ENCODE results near the gene SPNS2. TPM values are rescaled to one million over a fixed set of nuclear protein-coding genes. Genes with fewer than 3 reads are reported as not detected.

Gene SPNS2
- total RNA-seq, 1 experiment from 2014 or later, result 1.6 TPM

- Histone ChIP-seq H2AFZ (ENCODE audit: low read depth, low read length, poor library complexity, severe bottlenecking) (no peak overlapping the region), H3K4me3 (replicated peaks in 1 of 2; ENCODE audit: low read depth in 1 of 2, low read length in 2 of 2) (no peak overlapping the region), H3K9ac (ENCODE audit: low read length) (no peak overlapping the region), H3K79me2 (ENCODE audit: insufficient read depth, low read length) (no peaks in the 10 kb centered on the region), H3K9me2 (ENCODE audit: insufficient read depth) (no peaks in the 10 kb centered on the region), H3K27ac (ENCODE audit: low read depth, low read length) (no peak overlapping the region), H3K9me3 (ENCODE audit: control insufficient read depth in 1 of 2, insufficient read depth in 1 of 2, low read depth in 1 of 2, low read length in 2 of 2) (no peaks in the 10 kb centered on the region), H3K36me3 (ENCODE audit: control insufficient read depth in 1 of 2, insufficient read depth in 2 of 2, low read length in 2 of 2) (no peaks in the 10 kb centered on the region), H3K4me1 (ENCODE audit: control insufficient read depth in 1 of 2, insufficient read depth in 2 of 2, low read length in 2 of 2) (peaks cover 6 to 10% of the 10 kb centered on the region in 2 experiments; a peak in 3 of 4 replicates), H3K27me3 (ENCODE audit: insufficient read depth, low read length) (no peaks in the 10 kb centered on the region), H4K20me1 (ENCODE audit: insufficient read depth) (no peaks in the 10 kb centered on the region), H3K4me2 (ENCODE audit: low read length) (no peak overlapping the region)
- TF ChIP-seq ZFX (IDR thresholded peaks at IDR 0.05), result no peak
- TF ChIP-seq ZNF274 (IDR thresholded peaks at IDR 0.05; ENCODE audit: low read depth, low read length), result no peak
- no peak for TF ChIP-seq FOSL1 (IDR thresholded peaks at IDR 0.05; ENCODE audit: low read depth)
- TF ChIP-seq, protein P1, sequence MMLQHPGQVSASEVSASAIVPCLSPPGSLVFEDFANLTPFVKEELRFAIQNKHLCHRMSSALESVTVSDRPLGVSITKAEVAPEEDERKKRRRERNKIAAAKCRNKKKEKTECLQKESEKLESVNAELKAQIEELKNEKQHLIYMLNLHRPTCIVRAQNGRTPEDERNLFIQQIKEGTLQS (IDR thresholded peaks at IDR 0.05), result no peak
- TF ChIP-seq SIN3A (IDR thresholded peaks at IDR 0.05; ENCODE audit: low read depth), result no peak
- no peak for TF ChIP-seq POLR2A (IDR thresholded peaks at IDR 0.05; ENCODE audit: borderline replicate concordance, extremely low read depth, insufficient read depth, insufficient read length)
- no peak for TF ChIP-seq RAD21 (IDR thresholded peaks at IDR 0.05; ENCODE audit: low read depth)
- TF ChIP-seq CEBPB (IDR thresholded peaks at IDR 0.05; ENCODE audit: low read depth), result no peak
- no peak for TF ChIP-seq SP1 (IDR thresholded peaks at IDR 0.05; ENCODE audit: low read depth)
- BruUV-seq (replicated peaks), result no TSS peak
- RAD21 ChIA-PET (ENCODE audit: low non-redundant PET in 1 of 2, low total read pairs in 2 of 2, uncharacterized antibody in 2 of 2, unreplicated experiment in 2 of 2), result interaction anchor here in 1 of 2 experiments (0.7 kb wide), 1 partner anchor 9 kb away, joined by 3 read pairs; no protein-coding TSS in a partner anchor
- intact Hi-C loops (cut with micrococcal nuclease), result no loop called here
- POLR2A ChIA-PET, result no interaction called here
- DNase-seq (ENCODE audit: low read depth, low spot score), result no peak
- ATAC-seq, result no peak
- CTCF ChIA-PET, result no interaction called here
Observed at GRCh38 chr17:4520060-4520893, 21.6 kb downstream of the SPNS2 start.

DNA sequence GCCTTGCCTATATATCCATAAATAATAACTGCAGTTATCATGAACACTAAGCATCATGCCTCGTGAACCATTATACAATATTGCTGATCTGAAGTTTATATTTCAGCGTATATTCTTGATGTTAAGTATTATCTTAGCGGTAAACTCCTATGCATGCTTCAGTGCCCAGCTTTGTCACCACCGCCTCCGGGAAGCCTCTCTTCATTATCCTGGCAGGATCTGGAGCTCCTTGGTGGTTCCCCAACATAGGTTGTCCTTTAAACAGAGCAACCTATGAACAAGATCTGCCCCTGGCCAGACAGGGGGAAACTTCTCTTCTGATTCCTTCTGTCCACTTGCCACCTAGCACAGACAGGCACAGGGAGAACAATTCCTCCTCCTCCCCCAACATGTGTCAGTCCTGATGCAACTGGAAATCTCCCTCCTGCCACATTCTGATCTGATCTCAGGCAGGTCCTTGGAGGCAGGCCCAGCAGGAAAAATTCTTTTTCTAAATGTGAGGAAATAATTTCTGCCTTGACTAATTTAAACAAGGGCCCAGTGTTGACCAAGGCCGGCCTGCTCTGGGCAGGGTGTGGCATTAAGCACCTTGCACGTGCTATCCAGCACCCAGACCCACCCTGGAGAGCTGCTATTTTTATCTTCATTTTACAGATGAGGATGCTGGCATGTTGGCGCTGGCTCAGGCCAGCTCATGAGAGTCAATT is 22.4 kb downstream of the SPNS2 start:
- no peaks in the 10 kb centered on the region for H3K36me3 ChIP-seq (ENCODE audit: control insufficient read depth in 1 of 2, insufficient read depth in 2 of 2, low read length in 2 of 2)
- no peak for TF ChIP-seq POLR2A (IDR thresholded peaks at IDR 0.05; ENCODE audit: borderline replicate concordance, extremely low read depth, insufficient read depth, insufficient read length)
- no peak for TF ChIP-seq CEBPB (IDR thresholded peaks at IDR 0.05; ENCODE audit: low read depth)
- TF ChIP-seq TCF7L2 (IDR thresholded peaks at IDR 0.05; ENCODE audit: borderline replicate concordance, extremely low read depth, insufficient read depth, insufficient read length), result no peak
- no peak for TF ChIP-seq ELF1 (IDR thresholded peaks at IDR 0.05; ENCODE audit: borderline replicate concordance, low read depth)
- TF ChIP-seq, protein P1 (IDR thresholded peaks at IDR 0.05), result no peak
- no peak for TF ChIP-seq RAD21 (IDR thresholded peaks at IDR 0.05; ENCODE audit: low read depth)
- TF ChIP-seq ZNF274 (IDR thresholded peaks at IDR 0.05; ENCODE audit: low read depth, low read length), result no peak
- no peak for TF ChIP-seq YY1 (IDR thresholded peaks at IDR 0.05; ENCODE audit: extremely low read depth, insufficient replicate concordance, low read depth, low read length)
- no peak for TF ChIP-seq EZH2phosphoT487 (IDR thresholded peaks at IDR 0.05; ENCODE audit: borderline replicate concordance)
- no peaks in the 10 kb centered on the region for H3K79me2 ChIP-seq (ENCODE audit: insufficient read depth, low read length)
- ATAC-seq (peak; percentile 34; the same call in 1 of the 2 replicates), DNase-seq (ENCODE audit: low read depth, low spot score) (no peak)
- H3K4me3 ChIP-seq (replicated peaks in 1 of 2; ENCODE audit: low read depth in 1 of 2, low read length in 2 of 2), result no peak overlapping the region
- BruUV-seq (replicated peaks), result no TSS peak
- no peak overlapping the region for H3K27ac ChIP-seq (ENCODE audit: low read depth, low read length)
- H2AFZ ChIP-seq (ENCODE audit: low read depth, low read length, poor library complexity, severe bottlenecking), result no peak overlapping the region
- RAD21 ChIA-PET (ENCODE audit: low non-redundant PET in 1 of 2, low total read pairs in 2 of 2, uncharacterized antibody in 2 of 2, unreplicated experiment in 2 of 2), result no interaction called here
- intact Hi-C loops (cut with micrococcal nuclease), result no loop called here
- POLR2A ChIA-PET, result interaction anchor here (0.7 kb wide), 1 partner anchor 97 kb away, joined by 3 read pairs; no protein-coding TSS in a partner anchor
- 0 out of 4 replicates have a peak, but pooled peaks cover 0 to 5% of the 10 kb centered on the region in 2 experiments for H3K4me1 ChIP-seq (ENCODE audit: control insufficient read depth in 1 of 2, insufficient read depth in 2 of 2, low read length in 2 of 2)
- no peaks in the 10 kb centered on the region for H3K9me3 ChIP-seq (ENCODE audit: control insufficient read depth in 1 of 2, insufficient read depth in 1 of 2, low read depth in 1 of 2, low read length in 2 of 2)
- no peak overlapping the region for H3K9ac ChIP-seq (ENCODE audit: low read length)
- H4K20me1 ChIP-seq (ENCODE audit: insufficient read depth), result no peaks in the 10 kb centered on the region
- no peaks in the 10 kb centered on the region for H3K9me2 ChIP-seq (ENCODE audit: insufficient read depth)
- H3K27me3 ChIP-seq (ENCODE audit: insufficient read depth, low read length), result no peaks in the 10 kb centered on the region
- H3K4me2 ChIP-seq (ENCODE audit: low read length), result no peak overlapping the region
- CTCF ChIA-PET, result no interaction called here

Measured in HCT116 (cell line).